Measurements from ENCODE around the gene AKR1C2.

GRCh38 chr10:5036511-5036910 is 32.9 kb upstream of the AKR1C2 start:
- TF ChIP-seq CTCF (conservative IDR thresholded peaks at IDR 0.05; ENCODE audit: low read depth, low read length) = no peak
- no peak for TF ChIP-seq EZH2 (IDR thresholded peaks at IDR 0.05; ENCODE audit: borderline replicate concordance, low read depth, low read length, poor library complexity, severe bottlenecking)
